H1 (cell line): ENCODE data around the gene MAGI3. TPM values are rescaled to one million over a fixed set of nuclear protein-coding genes. Genes with fewer than 3 reads are reported as not detected.

Experiments
- CTCF ChIA-PET: fragments of 300-600 bp; sonication (Branson Sonifier 250); formaldehyde crosslinking; loops from one replicate; lab custom pipeline; 2021; ENCODE audit not compliant: partially characterized antibody; lab: Charles Lee
- POLR2A ChIA-PET: fragments of 300-600 bp; sonication (Branson Sonifier 250); formaldehyde crosslinking; loops from one replicate; lab custom pipeline; 2021; ENCODE audit warnings: inconsistent platforms; ENCODE audit not compliant: partially characterized antibody; lab: Charles Lee
- DNase-seq, 2 experiments: peaks; one replicate each; pipeline versions ENCODE4 v3.0.0 to v3.0.0-alpha.2; 2010 to 2022; ENCODE audit warnings: low spot score in 2 of 2, low read depth in 1 of 2, mixed read lengths in 1 of 2
- FAIRE-seq: peaks from 2 replicates; lab custom pipeline; 2011; peaks lifted over from hg19 to GRCh38; lab: Jason Lieb, UNC
- H2AFZ ChIP-seq: 2 replicates; pipeline ENCODE4 v1.8.1; 2012; ENCODE audit warnings: low read length, inconsistent platforms
- H2AK5ac ChIP-seq: 2 replicates; pipeline ENCODE4 v1.6.1; 2013; ENCODE audit warnings: low read depth, low read length
- H2BK120ac ChIP-seq: replicated peaks from 2 replicates; pipeline ENCODE3; 2013; ENCODE audit warnings: low read depth, low read length, inconsistent platforms
- H2BK12ac ChIP-seq: 2 replicates; pipeline ENCODE4 v1.6.1; 2013; ENCODE audit warnings: low read depth, low read length
- H2BK15ac ChIP-seq: 2 replicates; pipeline ENCODE4 v1.6.1; 2013; ENCODE audit warnings: low read length
- H2BK20ac ChIP-seq: 2 replicates; pipeline ENCODE4 v1.6.1; 2013; ENCODE audit warnings: low read length
- H2BK5ac ChIP-seq: 2 replicates; pipeline ENCODE4 v1.6.1; 2013; ENCODE audit warnings: low read depth, low read length
- H3K14ac ChIP-seq: 2 replicates; pipeline ENCODE4 v1.6.1; 2013; ENCODE audit warnings: inconsistent platforms; ENCODE audit not compliant: insufficient read length
- H3K18ac ChIP-seq: 2 replicates; pipeline ENCODE4 v1.6.1; 2013; ENCODE audit warnings: low read length; ENCODE audit errors: extremely low read depth
- H3K23ac ChIP-seq: 2 replicates; pipeline ENCODE4 v1.6.1; 2013; ENCODE audit warnings: inconsistent platforms; ENCODE audit not compliant: insufficient read length
- H3K23me2 ChIP-seq: 2 replicates; pipeline ENCODE4 v1.6.1; 2013; ENCODE audit warnings: low read depth, low read length
- H3K27ac ChIP-seq: 2 replicates; pipeline ENCODE4 v1.6.1; 2011; ENCODE audit warnings: low read depth, low read length, inconsistent platforms
- H3K27me3 ChIP-seq, 4 experiments: replicated peaks in 1 of 4; 1 replicate in 1 of 4; 2 replicates in 3 of 4; pipeline versions ENCODE4 v1.6.1 to v1.8.1; 2011 to 2013; ENCODE audit warnings: low read length in 3 of 4, mild to moderate bottlenecking in 3 of 4, inconsistent platforms in 2 of 4, mixed read lengths in 2 of 4, moderate library complexity in 1 of 4; ENCODE audit not compliant: control insufficient read depth in 3 of 4, insufficient read depth in 3 of 4; ENCODE audit errors: extremely low read depth in 1 of 4
- H3K36me3 ChIP-seq, 4 experiments: 2 replicates each; pipeline versions ENCODE4 v1.6.1 to v1.8.1; 2011 to 2013; ENCODE audit warnings: mild to moderate bottlenecking in 4 of 4, low read length in 3 of 4, moderate library complexity in 2 of 4, control low read depth in 1 of 4, inconsistent platforms in 1 of 4; ENCODE audit not compliant: insufficient read depth in 4 of 4, control insufficient read depth in 2 of 4
- H3K4ac ChIP-seq: replicated peaks from 2 replicates; pipeline ENCODE3; 2013; ENCODE audit warnings: low read length, low read depth, mixed read lengths, inconsistent platforms; ENCODE audit not compliant: insufficient read length
- H3K4me1 ChIP-seq, 4 experiments: replicated peaks in 1 of 4; 1 replicate in 1 of 4; 2 replicates in 3 of 4; pipeline versions ENCODE4 v1.6.1 to v1.8.1; 2011 to 2013; ENCODE audit warnings: low read length in 3 of 4, inconsistent platforms in 2 of 4, mixed read lengths in 1 of 4; ENCODE audit not compliant: insufficient read depth in 4 of 4, control insufficient read depth in 3 of 4
- H3K4me2 ChIP-seq, 2 experiments: 2 replicates each; pipeline versions ENCODE4 v1.6.1 to v1.8.1; 2011 to 2013; ENCODE audit warnings: low read depth in 2 of 2, low read length in 2 of 2, control low read depth in 1 of 2, inconsistent platforms in 1 of 2, mild to moderate bottlenecking in 1 of 2; ENCODE audit not compliant: insufficient read depth in 1 of 2
- H3K4me3 ChIP-seq, 4 experiments: fragments of 200-600, 300-600 bp in 1 of 4; sonication (generic), shearing (Covaris generic), sonication (Bioruptor Twin) in 1 of 4; 2 replicates each; pipeline versions ENCODE4 v1.5.1 to v1.8.1; 2011 to 2016; ENCODE audit warnings: low read length in 4 of 4, low read depth in 3 of 4, control low read depth in 2 of 4, inconsistent platforms in 2 of 4, mild to moderate bottlenecking in 2 of 4, mixed read lengths in 1 of 4, moderate library complexity in 1 of 4; ENCODE audit not compliant: insufficient read depth in 2 of 4; ENCODE audit errors: extremely low read depth in 1 of 4
- H3K56ac ChIP-seq: replicated peaks from 2 replicates; pipeline ENCODE3; 2013; ENCODE audit warnings: low read depth, mild to moderate bottlenecking, mixed read lengths, low read length, inconsistent platforms; ENCODE audit not compliant: insufficient read length
- H3K79me1 ChIP-seq: 2 replicates; pipeline ENCODE4 v1.6.1; 2013; ENCODE audit warnings: low read depth, low read length, control low read depth
- H3K79me2 ChIP-seq, 2 experiments: 2 replicates each; pipeline versions ENCODE4 v1.6.1 to v1.8.1; 2012 to 2013; ENCODE audit warnings: low read length in 2 of 2, mild to moderate bottlenecking in 2 of 2, inconsistent platforms in 1 of 2; ENCODE audit not compliant: insufficient read depth in 2 of 2, control insufficient read depth in 1 of 2
- H3K9ac ChIP-seq, 4 experiments: replicated peaks in 1 of 4; 1 replicate in 1 of 4; 2 replicates in 3 of 4; pipeline versions ENCODE4 v1.6.1 to v1.8.1; 2011 to 2013; ENCODE audit warnings: low read depth in 3 of 4, low read length in 3 of 4, control low read depth in 2 of 4, mild to moderate bottlenecking in 2 of 4, moderate library complexity in 2 of 4, inconsistent platforms in 1 of 4; ENCODE audit errors: extremely low read depth in 1 of 4
- H3K9me3 ChIP-seq, 2 experiments: 2 replicates each; pipeline versions ENCODE4 v1.6.1 to v1.8.1; 2012 to 2013; ENCODE audit warnings: mild to moderate bottlenecking in 2 of 2, moderate library complexity in 2 of 2, control low read depth in 1 of 2, inconsistent platforms in 1 of 2, low read depth in 1 of 2, low read length in 1 of 2, mixed read lengths in 1 of 2; ENCODE audit not compliant: insufficient read depth in 2 of 2
- H4K20me1 ChIP-seq, 2 experiments: replicated peaks in 1 of 2; 2 replicates each; pipeline versions ENCODE3 to v1.8.1; 2011 to 2013; ENCODE audit warnings: inconsistent platforms in 2 of 2, low read length in 2 of 2, mild to moderate bottlenecking in 1 of 2; ENCODE audit not compliant: insufficient read depth in 2 of 2, control insufficient read depth in 1 of 2
- H4K5ac ChIP-seq: 2 replicates; pipeline ENCODE4 v1.6.1; 2013; ENCODE audit warnings: low read length, low read depth, mixed read lengths, inconsistent platforms; ENCODE audit not compliant: insufficient read length
- H4K8ac ChIP-seq: 2 replicates; pipeline ENCODE4 v1.8.0; 2013; ENCODE audit warnings: mild to moderate bottlenecking, moderate library complexity, low read length, inconsistent platforms; ENCODE audit not compliant: insufficient read depth; ENCODE audit errors: extremely low read depth
- H4K91ac ChIP-seq: replicated peaks from 2 replicates; pipeline ENCODE3; 2013; ENCODE audit warnings: low read length, mixed read lengths, inconsistent platforms; ENCODE audit not compliant: insufficient read length
- CREB1 ChIP-seq: IDR thresholded peaks from 2 replicates; pipeline ENCODE4 v1.6.1; 2012; ENCODE audit warnings: inconsistent platforms
- EZH2 ChIP-seq: fragments of 200-600 bp; sonication (generic); IDR thresholded peaks from 2 replicates; pipeline ENCODE4 v1.7.1; 2012; ENCODE audit warnings: low read depth, mild to moderate bottlenecking, moderate library complexity, low read length, inconsistent platforms; ENCODE audit not compliant: severe bottlenecking
- PHF8 ChIP-seq: fragments of 200-600 bp; sonication (generic); conservative IDR thresholded peaks from 2 replicates; pipeline ENCODE4 v1.7.1; 2012; ENCODE audit warnings: low read depth, mild to moderate bottlenecking, inconsistent platforms, low read length, moderate library complexity
- POU5F1 ChIP-seq: IDR thresholded peaks from 2 replicates; pipeline ENCODE4 v1.6.1; 2011; ENCODE audit warnings: low read depth, mild to moderate bottlenecking, low read length, moderate library complexity
- RNF2 ChIP-seq: fragments of 200-900, 300-1000 bp; sonication (generic); IDR thresholded peaks from 2 replicates; pipeline ENCODE4 v1.7.1; 2016; ENCODE audit warnings: borderline replicate concordance, low read depth, mild to moderate bottlenecking, antibody characterized with exemption, low read length; ENCODE audit not compliant: poor library complexity, severe bottlenecking; ENCODE audit errors: missing control alignments
- RXRA ChIP-seq: IDR thresholded peaks from 2 replicates; pipeline ENCODE4 v1.6.1; 2011; ENCODE audit warnings: low read depth, mild to moderate bottlenecking, low read length, moderate library complexity; ENCODE audit not compliant: insufficient read depth
- TCF12 ChIP-seq: IDR thresholded peaks from 2 replicates; pipeline ENCODE4 v1.6.1; 2011; ENCODE audit warnings: low read depth, mild to moderate bottlenecking, low read length
- WGBS, 2 experiments: shearing (Covaris generic) in 1 of 2; methylation state at CpG; one replicate each; pipeline versions ENCODE4 v1.1.6 to v1.1.7; 2013 to 2015; ENCODE audit warnings: low lambda C conversion rate in 2 of 2, mixed read lengths in 2 of 2, inconsistent platforms in 1 of 2, low coverage in 1 of 2, missing lambda C conversion rate in 1 of 2; ENCODE audit not compliant: insufficient replicate concordance in 2 of 2, insufficient coverage in 1 of 2, insufficient read length in 1 of 2; ENCODE audit errors: extremely low coverage in 1 of 2, missing lambda C conversion rate in 1 of 2; 5-methylcytosine and 5-hydroxymethylcytosine counted together
- polyA plus RNA-seq, 7 experiments: library from polyadenylated mRNA; depleted of rRNA in 3 of 7; stranded (reverse) in 5 of 7; unstranded in 2 of 7; fragments of >200 nt in 5 of 7; fragments of 200-250 nt in 2 of 7; gene quantifications; 1 replicate in 5 of 7; 2 replicates in 1 of 7; 4 replicates in 1 of 7; pipeline versions ENCODE4 v1.2.1 to v1.2.3, GENCODE V29; 2011 to 2013; ENCODE audit warnings: missing spikeins in 2 of 7, mixed read lengths in 2 of 7
- total RNA-seq: library from RNA; stranded (reverse); fragmentation: NEBNext Ultra II Directional; extraction: Animal tissue kit (Norgen Biotek cat#: 25700); gene quantifications from 2 replicates; pipeline ENCODE4 v1.2.1, GENCODE V29; 2021

The MAGI3 gene
- total and polyA plus RNA-seq, 2 of the 8 experiments (the other 6 are each of a cell fraction or from before 2014, with no cell fraction given) = 2.3 to 7.8 TPM

- Histone ChIP-seq H2BK12ac (no peak overlapping the region), H3K18ac (no peak overlapping the region), H3K9ac (no peak overlapping the region), H4K8ac (no peak overlapping the region), H2BK120ac (no peak overlapping the region), H3K79me1 (no peaks in the 10 kb centered on the region), H3K4me2 (no peak overlapping the region), H3K27ac (no peak overlapping the region), H2BK15ac (no peak overlapping the region), H3K23me2 (no peaks in the 10 kb centered on the region), H3K56ac (no peak overlapping the region), H3K4me1 (no peaks in the 10 kb centered on the region), H4K91ac (no peak overlapping the region), H2BK20ac (no peak overlapping the region), H4K5ac (no peak overlapping the region), H4K20me1 (no peaks in the 10 kb centered on the region), H3K9me3 (no peaks in the 10 kb centered on the region), H2BK5ac (no peak overlapping the region), H3K4me3 (no peak overlapping the region), H3K23ac (no peak overlapping the region), H3K14ac (no peak overlapping the region), H2AFZ (no peak overlapping the region), H2AK5ac (no peak overlapping the region), H3K79me2 (no peaks in the 10 kb centered on the region), H3K36me3 (peaks cover 0 to 5% (median under 1%) of the 10 kb centered on the region in 4 experiments; a peak in 2 of 8 replicates), H3K27me3 (no peaks in the 10 kb centered on the region), H3K4ac (no peak overlapping the region)
- no peak for DNase-seq
- 94% methylated on average over 4 of the region's 4 CpGs; no CpG with 5 or more reads in 1 of the 2 experiments for WGBS, 2 experiments
- no peak for TF ChIP-seq CREB1
- no peak for TF ChIP-seq TCF12
- no peak for TF ChIP-seq RNF2
- TF ChIP-seq POU5F1 = no peak
- TF ChIP-seq RXRA = no peak
- TF ChIP-seq PHF8 = no peak
- no peak for TF ChIP-seq EZH2
- no peak for FAIRE-seq
- ChIA-PET POLR2A (no interaction called here), CTCF (no interaction called here)
These were observed 203.4 kb downstream of the MAGI3 start for GRCh38 chr1:113593550-113594297.
